HEK293 (cell line): ENCODE data around the gene RAB44.

Experiments
- CTCF ChIA-PET: fragments of 350-600 bp; formaldehyde crosslinking; extraction: SDS; loops from one replicate; lab custom pipeline; 2021; ENCODE audit warnings: antibody characterized with exemption; lab: Yijun Ruan, JAX
- POLR2A ChIA-PET: fragments of 300-600 bp; formaldehyde crosslinking; extraction: SDS; loops from one replicate; lab custom pipeline; 2020; ENCODE audit warnings: antibody characterized with exemption, inconsistent platforms; lab: Yijun Ruan, JAX
- H3K27ac ChIP-seq: fragments of 200-500 bp; sonication (Bioruptor generic); 2 replicates; pipeline ENCODE4 v1.5.1; 2014; ENCODE audit warnings: low read depth, low read length, control low read depth, inconsistent platforms; ENCODE audit errors: extremely low read depth
- H3K36me3 ChIP-seq, 2 experiments: fragments of 200-500 bp in 1 of 2; sonication (Bioruptor generic) in 1 of 2; 1 replicate in 1 of 2; 2 replicates in 1 of 2; pipeline ENCODE4 v1.5.1; 2014 to 2017; ENCODE audit warnings: inconsistent platforms in 2 of 2, low read length in 2 of 2; ENCODE audit not compliant: control insufficient read depth in 2 of 2, insufficient read depth in 1 of 2
- H3K4me1 ChIP-seq: fragments of 200-500 bp; sonication (Bioruptor generic); 2 replicates; pipeline ENCODE4 v1.5.1; 2014; ENCODE audit warnings: mild to moderate bottlenecking, low read length, inconsistent platforms; ENCODE audit not compliant: control insufficient read depth, insufficient read depth
- H3K4me3 ChIP-seq: 2 replicates; pipeline ENCODE4 v1.5.1; 2011; ENCODE audit warnings: low read depth, mild to moderate bottlenecking, control low read depth, low read length, moderate library complexity
- H3K9me3 ChIP-seq: fragments of 200-500 bp; sonication (Bioruptor generic); 2 replicates; pipeline ENCODE4 v1.5.1; 2014; ENCODE audit warnings: low read depth, low read length, inconsistent platforms; ENCODE audit not compliant: control insufficient read depth, insufficient read depth
- GLI2 ChIP-seq: fragments of 450-650 bp; formaldehyde crosslinking; IDR thresholded peaks from 2 replicates; pipeline ENCODE4; 2017; ENCODE audit warnings: missing biosample characterization, missing genetic modification characterization, low read depth, borderline replicate concordance
- GLI4 ChIP-seq: fragments of 450-650 bp; formaldehyde crosslinking; IDR thresholded peaks from 2 replicates; pipeline ENCODE4 v1.5.1; 2016; ENCODE audit warnings: missing biosample characterization, missing genetic modification characterization
- GLIS1 ChIP-seq: fragments of 450-650 bp; formaldehyde crosslinking; IDR thresholded peaks from 2 replicates; pipeline ENCODE4 v1.5.1; 2016; ENCODE audit warnings: missing biosample characterization, missing genetic modification characterization
- SALL2 ChIP-seq: fragments of 450-650 bp; formaldehyde crosslinking; IDR thresholded peaks from 2 replicates; pipeline ENCODE4 v1.5.0; 2017; ENCODE audit warnings: missing biosample characterization, mild to moderate bottlenecking, missing genetic modification characterization, borderline replicate concordance
- SCRT1 ChIP-seq: fragments of 450-650 bp; formaldehyde crosslinking; IDR thresholded peaks from 2 replicates; pipeline ENCODE4 v1.5.1; 2016; ENCODE audit warnings: missing biosample characterization, missing genetic modification characterization, borderline replicate concordance
- SP7 ChIP-seq: fragments of 450-650 bp; formaldehyde crosslinking; IDR thresholded peaks from 2 replicates; pipeline ENCODE4 v1.5.1; 2016; ENCODE audit warnings: missing biosample characterization, missing genetic modification characterization
- TSHZ1 ChIP-seq: fragments of 450-650 bp; formaldehyde crosslinking; IDR thresholded peaks from 2 replicates; pipeline ENCODE4 v1.5.1; 2016; ENCODE audit warnings: missing biosample characterization, missing genetic modification characterization, borderline replicate concordance
- ZFP3 ChIP-seq: fragments of 450-650 bp; formaldehyde crosslinking; IDR thresholded peaks from 2 replicates; pipeline ENCODE4 v1.5.1; 2016; ENCODE audit warnings: low read depth, missing biosample characterization, missing genetic modification characterization
- ZIC2 ChIP-seq: fragments of 450-650 bp; formaldehyde crosslinking; IDR thresholded peaks from 2 replicates; pipeline ENCODE4 v1.5.1; 2016; ENCODE audit warnings: missing biosample characterization, missing genetic modification characterization
- ZNF354C ChIP-seq: fragments of 450-650 bp; formaldehyde crosslinking; IDR thresholded peaks from 2 replicates; pipeline ENCODE4 v1.5.1; 2016; ENCODE audit warnings: missing biosample characterization, missing genetic modification characterization, low read depth, borderline replicate concordance
- ZNF48 ChIP-seq: fragments of 450-650 bp; formaldehyde crosslinking; IDR thresholded peaks from 2 replicates; pipeline ENCODE4 v1.5.1; 2016; ENCODE audit warnings: missing biosample characterization, missing genetic modification characterization
- ZNF529 ChIP-seq: fragments of 450-650 bp; formaldehyde crosslinking; IDR thresholded peaks from 2 replicates; pipeline ENCODE4 v1.5.1; 2017; ENCODE audit warnings: missing genetic modification characterization, missing biosample characterization; ENCODE audit not compliant: insufficient replicate concordance
- ZNF558 ChIP-seq: fragments of 450-650 bp; formaldehyde crosslinking; IDR thresholded peaks from 2 replicates; pipeline ENCODE4 v1.5.1; 2016; ENCODE audit warnings: missing biosample characterization, missing genetic modification characterization
- ZNF645 ChIP-seq: fragments of 450-650 bp; formaldehyde crosslinking; IDR thresholded peaks from 2 replicates; pipeline ENCODE4; 2016; ENCODE audit warnings: missing biosample characterization, missing genetic modification characterization
- ZNF677 ChIP-seq: fragments of 450-650 bp; IDR thresholded peaks from 2 replicates; pipeline ENCODE4 v1.5.0; 2018; ENCODE audit warnings: missing biosample characterization, mild to moderate bottlenecking, missing genetic modification characterization, moderate library complexity

Gene RAB44

GRCh38 chr6:36718560-36718959 lies 20.9 kb downstream of the RAB44 start:
- TF ChIP-seq GLI4 (tag by site-specific recombination): no peak
- no peak for TF ChIP-seq ZNF48 (tag by site-specific recombination)
- no peak for TF ChIP-seq ZNF677 (tag by site-specific recombination)
- TF ChIP-seq GLI2 (tag by site-specific recombination): no peak
- no peak for TF ChIP-seq SCRT1 (tag by site-specific recombination)
- no peak for TF ChIP-seq SP7 (tag by site-specific recombination)
- TF ChIP-seq ZFP3 (tag by site-specific recombination): no peak
- TF ChIP-seq ZNF558: no peak
- TF ChIP-seq TSHZ1 (tag by site-specific recombination): no peak
- TF ChIP-seq ZNF645 (tag by site-specific recombination): no peak
- TF ChIP-seq ZNF354C: no peak
- no peaks in the 10 kb centered on the region for H3K9me3 ChIP-seq
- POLR2A ChIA-PET: interaction anchor here (0.5 kb wide), 1 partner anchor 112 kb away, joined by 3 read pairs; no protein-coding TSS in a partner anchor
- no peaks in the 10 kb centered on the region for H3K4me1 ChIP-seq
- CTCF ChIA-PET: interaction anchor here (0.6 to 1.8 kb wide), 6 partner anchors 40 to 300 kb away, joined by 3 to 4 read pairs (median 3); no protein-coding TSS in a partner anchor
- no peak overlapping the region for H3K27ac ChIP-seq
- H3K36me3 ChIP-seq: no peaks in the 10 kb centered on the region
- H3K4me3 ChIP-seq: no peak overlapping the region

- Histone ChIP-seq H3K4me3 (no peak overlapping the region), H3K36me3 (no peaks in the 10 kb centered on the region), H3K4me1 (no peaks in the 10 kb centered on the region), H3K27ac (no peak overlapping the region), H3K9me3 (no peaks in the 10 kb centered on the region)
- CTCF ChIA-PET: interaction anchor here (1.2 to 1.6 kb wide), 5 partner anchors 14 to 300 kb away, joined by 3 to 9 read pairs (median 4); no protein-coding TSS in a partner anchor
- TF ChIP-seq SP7 (tag by site-specific recombination) (no peak), SALL2 (tag by site-specific recombination) (no peak)
- POLR2A ChIA-PET: interaction anchor here (0.5 kb wide), 2 partner anchors 113 to 177 kb away, joined by 3 to 4 read pairs; no protein-coding TSS in a partner anchor
Observed at GRCh38 chr6:36719126-36719525, 21.5 kb downstream of the RAB44 start.

- Histone ChIP-seq H3K4me3 (no peak overlapping the region), H3K36me3 (no peaks in the 10 kb centered on the region), H3K9me3 (no peaks in the 10 kb centered on the region), H3K4me1 (no peaks in the 10 kb centered on the region), H3K27ac (no peak overlapping the region)
- ChIA-PET CTCF (interaction anchor here (0.5 to 5.4 kb wide), 8 partner anchors 12 to 183 kb away, joined by 3 to 50 read pairs (median 4); no protein-coding TSS in a partner anchor), POLR2A (interaction anchor here (0.5 to 1.5 kb wide), 5 partner anchors 33 to 121 kb away, joined by 3 to 5 read pairs (median 4); partner anchors contain the start of gene CDKN1A)
- TF ChIP-seq GLIS1 (0 out of 2 replicates have a peak, but pooled peaks have one; percentile 20), ZNF529 (no peak), ZIC2 (tag by site-specific recombination) (peak; percentile 68)
Observed at GRCh38 chr6:36720251-36721141, 22.9 kb downstream of the RAB44 start.
